ENCODE data around the gene ANXA1.

- no peak for TF ChIP-seq CTCF (IDR thresholded peaks at IDR 0.05)
- TF ChIP-seq POLR2A (IDR thresholded peaks at IDR 0.05): no peak
These were observed 829 bp downstream of the ANXA1 start for GRCh38 chr9:73152543-73152844.

Measured in uterus (tissue), 2 donors.